IPS-15b (cell line): ENCODE data around the gene NEDD9.

ENCODE experiments used
- H3K27me3 ChIP-seq: one replicate; pipeline ENCODE4 v1.6.1; 2013; ENCODE audit warnings: low read length; ENCODE audit not compliant: control insufficient read depth, insufficient read depth
- H3K36me3 ChIP-seq: one replicate; pipeline ENCODE4 v1.6.1; 2013; ENCODE audit warnings: low read length; ENCODE audit not compliant: control insufficient read depth, insufficient read depth
- H3K4me1 ChIP-seq: one replicate; pipeline ENCODE4 v1.6.1; 2013; ENCODE audit warnings: mild to moderate bottlenecking, low read length; ENCODE audit not compliant: control insufficient read depth, insufficient read depth
- H3K4me3 ChIP-seq: one replicate; pipeline ENCODE4 v1.5.1; 2013; ENCODE audit warnings: low read depth, low read length
- H3K9ac ChIP-seq: one replicate; pipeline ENCODE4 v1.6.1; 2013; ENCODE audit warnings: low read depth, mild to moderate bottlenecking, low read length
- H3K9me3 ChIP-seq: one replicate; pipeline ENCODE4 v1.6.1; 2013; ENCODE audit warnings: mild to moderate bottlenecking, low read length; ENCODE audit not compliant: control insufficient read depth, insufficient read depth

Gene NEDD9

DNA sequence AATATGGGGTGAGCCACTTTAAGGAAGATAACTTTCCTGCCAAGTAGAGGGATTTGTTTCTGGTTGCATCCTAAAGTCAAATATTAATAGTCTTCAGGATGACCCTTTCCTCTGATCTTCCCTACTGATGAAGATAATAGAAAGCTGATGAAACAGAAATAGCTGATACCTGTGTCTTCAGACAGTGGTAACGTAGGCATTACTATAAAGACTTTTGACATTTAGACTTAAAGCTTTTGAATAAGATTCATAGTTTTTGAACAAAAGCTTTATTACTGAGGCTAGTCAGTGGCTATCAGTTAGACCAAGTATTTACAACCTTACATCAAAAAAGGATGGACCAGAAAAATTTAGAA lies 1.4 kb downstream of the NEDD9 start:
- Histone ChIP-seq H3K9ac (no peak overlapping the region), H3K4me1 (peaks cover 11% of the 10 kb centered on the region), H3K9me3 (no peaks in the 10 kb centered on the region), H3K27me3 (no peaks in the 10 kb centered on the region), H3K36me3 (no peaks in the 10 kb centered on the region), H3K4me3 (no peak overlapping the region)

DNA sequence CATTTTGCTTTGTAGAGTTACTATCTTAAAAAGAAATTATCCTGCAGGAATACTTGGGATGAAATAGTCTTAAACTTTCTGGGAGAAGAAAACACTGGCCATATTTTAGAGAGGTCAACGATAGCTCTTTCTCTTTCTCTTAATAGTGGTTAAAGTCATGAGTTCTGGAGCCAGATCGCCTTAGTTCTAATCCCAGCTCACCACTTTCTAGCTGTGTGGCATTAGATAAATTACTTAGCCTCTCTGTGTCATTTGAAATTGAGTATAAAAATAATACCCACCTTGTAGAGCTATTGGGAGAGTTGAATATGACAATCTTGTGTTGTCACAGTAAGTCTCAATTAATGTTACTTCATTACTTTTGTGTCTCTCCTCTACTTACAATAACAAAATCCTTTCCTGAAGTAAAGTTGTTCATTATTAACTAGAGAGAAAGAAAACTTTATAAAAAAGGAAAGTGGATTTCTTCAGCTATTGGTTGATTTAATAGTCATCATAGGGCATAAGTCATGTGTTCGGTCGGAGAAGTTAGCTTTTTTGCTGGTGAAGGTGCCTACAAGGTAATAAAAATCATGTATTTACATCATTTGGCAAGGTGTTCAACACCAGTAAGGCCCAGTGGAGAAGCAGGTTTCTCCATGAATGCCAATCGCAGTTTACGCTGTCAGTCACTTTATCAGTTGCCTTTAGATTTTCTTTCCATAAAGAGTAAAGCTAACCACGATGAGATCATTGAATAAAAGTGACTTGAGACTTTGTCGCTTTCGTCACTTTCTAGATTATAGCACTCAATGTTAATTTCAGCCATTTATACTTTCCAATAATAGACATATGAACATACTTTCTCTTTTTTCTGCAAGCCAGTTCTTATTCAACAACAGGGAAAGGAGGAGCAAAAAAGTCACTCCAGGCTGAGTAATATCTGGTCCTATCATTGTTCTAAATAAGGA lies 2.0 kb downstream of the NEDD9 start:
- H3K9me3 ChIP-seq, result no peaks in the 10 kb centered on the region
- H3K4me3 ChIP-seq, result no peak overlapping the region
- H3K27me3 ChIP-seq, result no peaks in the 10 kb centered on the region
- no peak overlapping the region for H3K9ac ChIP-seq
- peaks cover 11% of the 10 kb centered on the region for H3K4me1 ChIP-seq
- H3K36me3 ChIP-seq, result no peaks in the 10 kb centered on the region

DNA sequence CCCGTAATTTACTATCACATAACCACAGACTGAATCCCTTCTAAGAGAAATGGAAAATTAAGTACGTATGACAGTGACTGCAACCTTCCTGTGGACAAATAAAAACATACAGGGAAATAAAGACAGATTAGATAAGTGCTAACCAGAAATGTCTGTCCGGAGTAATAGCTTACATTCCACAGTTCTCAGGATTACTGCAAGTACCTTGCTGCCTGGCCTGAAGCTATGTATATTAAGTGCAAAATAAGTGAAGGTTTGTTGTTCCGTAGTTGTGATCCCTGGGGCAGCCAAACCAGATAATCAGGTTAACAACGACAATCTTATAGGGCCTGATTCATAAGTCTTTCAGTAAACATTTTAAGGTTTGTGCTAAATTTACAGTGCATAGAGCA lies 2.8 kb downstream of the NEDD9 start:
- Histone ChIP-seq H3K27me3 (no peaks in the 10 kb centered on the region), H3K4me3 (peak overlapping the region; percentile 16), H3K9ac (no peak overlapping the region), H3K9me3 (no peaks in the 10 kb centered on the region), H3K4me1 (peaks cover 11% of the 10 kb centered on the region), H3K36me3 (no peaks in the 10 kb centered on the region)

- Histone ChIP-seq H3K9me3 (no peaks in the 10 kb centered on the region), H3K27me3 (no peaks in the 10 kb centered on the region), H3K9ac (no peak overlapping the region), H3K4me1 (peaks cover 11% of the 10 kb centered on the region), H3K4me3 (peak overlapping the region; percentile 16), H3K36me3 (no peaks in the 10 kb centered on the region)
These were observed 3.4 kb downstream of the NEDD9 start for GRCh38 chr6:11228935-11229654.

DNA sequence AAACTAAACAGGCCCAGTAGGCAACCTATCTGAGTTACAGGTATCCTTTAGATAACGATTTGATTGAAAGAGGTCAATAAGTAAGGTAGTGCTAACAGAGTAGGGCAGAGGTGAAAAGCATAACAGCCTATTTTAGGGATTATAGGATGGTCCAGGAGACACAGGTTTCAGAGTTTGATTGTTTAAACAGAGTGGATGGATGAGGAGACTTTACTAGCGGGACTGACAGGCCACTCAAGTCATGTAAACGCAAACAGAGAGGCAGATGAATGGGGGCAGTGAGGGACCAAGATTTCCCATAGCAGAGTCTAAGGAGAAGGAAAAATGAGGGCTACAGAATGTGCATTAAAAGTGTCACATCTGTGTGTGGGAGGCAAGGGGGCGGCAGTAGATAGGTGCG lies 4.8 kb downstream of the NEDD9 start:
- Histone ChIP-seq H3K4me3 (no peak overlapping the region), H3K9me3 (no peaks in the 10 kb centered on the region), H3K27me3 (no peaks in the 10 kb centered on the region), H3K4me1 (peaks cover 7% of the 10 kb centered on the region), H3K9ac (no peak overlapping the region), H3K36me3 (no peaks in the 10 kb centered on the region)

DNA sequence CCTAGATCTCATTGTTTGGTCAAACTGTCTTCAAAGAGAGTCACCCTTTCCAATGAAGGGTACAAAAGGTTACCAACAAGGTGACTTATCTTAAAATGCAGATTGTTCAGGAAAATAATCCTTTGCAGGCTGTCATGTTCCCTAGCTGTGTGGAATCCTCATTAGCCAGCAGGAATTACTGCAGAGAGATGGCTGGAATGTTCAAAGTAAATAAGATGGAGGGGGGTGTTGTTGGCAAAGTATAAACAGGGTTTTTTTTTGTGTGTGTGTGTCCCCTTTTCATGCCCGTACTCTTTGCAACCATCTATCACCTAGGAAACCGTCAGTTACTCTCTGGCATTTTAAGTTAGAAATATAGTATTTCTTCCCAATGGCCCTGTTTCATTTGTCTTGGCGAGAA lies 6.5 kb downstream of the NEDD9 start:
- Histone ChIP-seq H3K4me1 (peaks cover 7% of the 10 kb centered on the region), H3K27me3 (no peaks in the 10 kb centered on the region), H3K9ac (no peak overlapping the region), H3K4me3 (no peak overlapping the region), H3K9me3 (no peaks in the 10 kb centered on the region), H3K36me3 (no peaks in the 10 kb centered on the region)

GRCh38 chr6:11224966-11225463 lies 7.5 kb downstream of the NEDD9 start:
- Histone ChIP-seq H3K4me1 (peaks cover 7% of the 10 kb centered on the region), H3K9me3 (no peaks in the 10 kb centered on the region), H3K36me3 (no peaks in the 10 kb centered on the region), H3K9ac (no peak overlapping the region), H3K4me3 (no peak overlapping the region), H3K27me3 (no peaks in the 10 kb centered on the region)

GRCh38 chr6:11224252-11224965 lies 8.1 kb downstream of the NEDD9 start:
- no peak overlapping the region for H3K4me3 ChIP-seq

DNA sequence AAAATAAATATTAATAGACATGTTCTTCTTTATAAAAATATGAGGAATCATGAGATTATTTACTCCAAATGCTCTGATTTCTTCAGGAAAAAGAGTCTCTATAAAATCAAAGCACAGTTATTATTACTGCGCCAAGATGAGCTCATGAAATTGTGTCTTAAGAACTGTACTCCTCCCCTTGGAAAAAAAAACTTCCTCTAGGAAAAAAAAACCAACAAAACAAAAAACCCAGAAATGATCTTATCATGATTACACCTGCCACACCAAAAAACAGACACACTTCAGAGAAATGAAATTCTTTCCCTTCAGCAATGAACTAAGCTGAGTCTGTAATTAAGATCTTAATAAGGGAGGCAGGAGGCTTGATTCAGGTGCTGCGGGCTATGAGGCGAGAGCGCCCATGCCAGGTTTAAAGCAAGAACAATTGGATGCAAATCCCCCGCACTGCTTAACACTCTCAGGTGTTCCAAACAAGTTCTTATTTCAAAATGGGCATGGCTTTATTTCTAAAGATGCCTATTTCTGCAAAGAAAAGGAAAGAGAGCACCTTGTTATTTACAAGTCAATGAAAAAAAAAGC lies 9.1 kb downstream of the NEDD9 start:
- Histone ChIP-seq H3K4me1 (no peaks in the 10 kb centered on the region), H3K9ac (no peak overlapping the region), H3K4me3 (no peak overlapping the region), H3K9me3 (no peaks in the 10 kb centered on the region), H3K36me3 (no peaks in the 10 kb centered on the region), H3K27me3 (no peaks in the 10 kb centered on the region)

More at GRCh38 chr6:11224252-11224965, 8.1 kb downstream of the NEDD9 start:
- H3K9ac ChIP-seq, result no peak overlapping the region
- H3K27me3 ChIP-seq, result no peaks in the 10 kb centered on the region
- H3K4me1 ChIP-seq, result peaks cover 3% of the 10 kb centered on the region
- H3K36me3 ChIP-seq, result no peaks in the 10 kb centered on the region
- no peaks in the 10 kb centered on the region for H3K9me3 ChIP-seq

GRCh38 chr6:11222385-11223277 lies 9.8 kb downstream of the NEDD9 start:
- H3K9ac ChIP-seq, result no peak overlapping the region
- H3K36me3 ChIP-seq, result no peaks in the 10 kb centered on the region

More at GRCh38 chr6:11222385-11223277, 9.8 kb downstream of the NEDD9 start:
- no peaks in the 10 kb centered on the region for H3K27me3 ChIP-seq
- H3K9me3 ChIP-seq, result no peaks in the 10 kb centered on the region
- H3K4me3 ChIP-seq, result no peak overlapping the region
- no peaks in the 10 kb centered on the region for H3K4me1 ChIP-seq
